GM23248 (cell line): Measurements from ENCODE around the gene DPH3.

ENCODE experiments used
- EZH2 ChIP-seq: fragments of 200-600 bp; sonication (generic); IDR thresholded peaks from 2 replicates; pipeline ENCODE4 v1.6.1; 2018; ENCODE audit warnings: antibody characterized with exemption, mild to moderate bottlenecking; ENCODE audit not compliant: insufficient read depth, poor library complexity, severe bottlenecking
- EZH2phosphoT487 ChIP-seq: fragments of 200-600 bp; sonication (generic); IDR thresholded peaks from 2 replicates; pipeline ENCODE4 v1.6.1; 2018; ENCODE audit warnings: antibody characterized with exemption, moderate library complexity, mild to moderate bottlenecking, low read depth; ENCODE audit not compliant: insufficient read depth

DNA sequence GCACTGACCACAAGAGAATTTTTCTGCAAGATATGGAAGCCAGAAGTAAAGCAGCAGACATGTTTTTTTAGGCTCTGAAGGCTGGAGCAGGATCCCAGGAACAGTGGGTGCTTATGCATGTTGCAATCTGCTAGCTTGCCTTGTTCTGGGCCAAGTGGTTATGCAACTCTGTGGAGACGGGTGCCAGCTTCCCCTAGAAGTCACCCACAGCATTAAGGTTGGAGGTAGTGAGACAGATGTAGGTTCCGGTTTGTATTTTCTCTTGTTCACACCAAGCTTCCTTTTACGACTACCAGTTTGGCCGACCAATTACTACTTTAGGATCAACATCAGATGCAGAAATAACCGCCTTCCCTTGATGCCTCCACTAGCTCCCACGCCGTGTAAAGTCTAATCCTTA is 11.1 kb downstream of the DPH3 start:
- TF ChIP-seq EZH2 (no peak), EZH2phosphoT487 (no peak)
